B cell (primary cell): ENCODE measurements around the gene LAPTM4A. TPM values are rescaled to one million over a fixed set of nuclear protein-coding genes. Genes with fewer than 3 reads are reported as not detected.
"Not testable (repeated sequence)": the region's sequence is repeated elsewhere in the genome, so short reads cannot be mapped to it uniquely, and the experiment has no call there.

Experiments used
- ATAC-seq: fragments of 200-7000 bp; cut with Tn5 transposase; one replicate; pipeline ENCODE4 v1.10.0; 2021; ENCODE audit warnings: low read depth, mild to moderate bottlenecking, moderate number of reproducible peaks, moderate library complexity
- CTCF ChIA-PET: fragments of 350-600 bp; sonication (Branson Sonifier 250); formaldehyde crosslinking; loops from one replicate; lab custom pipeline; 2021; ENCODE audit warnings: antibody characterized with exemption, inconsistent platforms; lab: Charles Lee
- POLR2A ChIA-PET: fragments of 350-600 bp; sonication (Branson Sonifier 250); formaldehyde crosslinking; loops from one replicate; lab custom pipeline; 2021; ENCODE audit warnings: antibody characterized with exemption; lab: Charles Lee
- DNase-seq: peaks from one replicate; pipeline ENCODE4 v3.0.0; 2013
- H2AFZ ChIP-seq: 2 replicates; pipeline ENCODE4 v1.6.1; 2012; ENCODE audit warnings: mild to moderate bottlenecking, low read depth, low read length; ENCODE audit not compliant: insufficient read depth, poor library complexity, severe bottlenecking
- H3K27ac ChIP-seq, 2 donors: 1 replicate in 1 of 2; 2 replicates in 1 of 2; pipeline ENCODE4 v1.5.1; 2012 to 2013; ENCODE audit warnings: low read length in 2 of 2, mild to moderate bottlenecking in 2 of 2, moderate library complexity in 1 of 2
- H3K27me3 ChIP-seq, 4 experiments: fragments of 200-600 bp in 1 of 4; sonication (generic) in 1 of 4; replicated peaks in 1 of 4; 1 replicate in 2 of 4; 2 replicates in 2 of 4; pipeline versions ENCODE4 v1.6.1 to v1.7.0; 2013 to 2016; ENCODE audit warnings: low read length in 3 of 4, mild to moderate bottlenecking in 2 of 4, mixed read lengths in 1 of 4, moderate library complexity in 1 of 4; ENCODE audit not compliant: insufficient read depth in 4 of 4, control insufficient read depth in 3 of 4; ENCODE audit errors: control extremely low read depth in 1 of 4
- H3K36me3 ChIP-seq, 2 experiments: replicated peaks in 1 of 2; 1 replicate in 1 of 2; 2 replicates in 1 of 2; pipeline versions ENCODE4 v1.6.1 to v1.7.1; 2013; ENCODE audit warnings: low read length in 1 of 2; ENCODE audit not compliant: insufficient read depth in 2 of 2, control insufficient read depth in 1 of 2; ENCODE audit errors: control extremely low read depth in 1 of 2, extremely low read depth in 1 of 2
- H3K4me1 ChIP-seq, 2 donors: fragments of 200-600 bp in 1 of 2; sonication (generic) in 1 of 2; 1 replicate in 1 of 2; 2 replicates in 1 of 2; pipeline versions ENCODE4 v1.5.1 to v1.6.1; 2013 to 2017; ENCODE audit warnings: low read length in 2 of 2; ENCODE audit not compliant: control insufficient read depth in 2 of 2, insufficient read depth in 2 of 2
- H3K4me2 ChIP-seq: replicated peaks from 2 replicates; pipeline ENCODE3; 2012; ENCODE audit warnings: mild to moderate bottlenecking, low read depth, low read length; ENCODE audit not compliant: poor library complexity, severe bottlenecking
- H3K4me3 ChIP-seq, 5 experiments: fragments of 200-600 bp in 1 of 5; sonication (generic) in 1 of 5; 1 replicate in 3 of 5; 2 replicates in 2 of 5; pipeline versions ENCODE4 v1.5.1 to v1.7.0; 2011 to 2016; ENCODE audit warnings: low read length in 4 of 5, mild to moderate bottlenecking in 4 of 5, low read depth in 2 of 5, control low read depth in 1 of 5, moderate library complexity in 1 of 5; ENCODE audit not compliant: insufficient read depth in 1 of 5; ENCODE audit errors: control extremely low read depth in 1 of 5, extremely low read depth in 1 of 5
- H3K79me2 ChIP-seq: fragments of 200-600 bp; sonication (generic); one replicate; pipeline ENCODE4 v1.6.0; 2016; ENCODE audit warnings: low read length; ENCODE audit not compliant: control insufficient read depth, insufficient read depth
- H3K9ac ChIP-seq: fragments of 200-600 bp; sonication (generic); 2 replicates; pipeline ENCODE4 v1.6.1; 2017; ENCODE audit warnings: mild to moderate bottlenecking, low read length, moderate library complexity
- H3K9me3 ChIP-seq, 3 donors: one replicate each; pipeline versions ENCODE4 v1.6.1 to v1.7.1; 2013; ENCODE audit warnings: low read length in 2 of 3; ENCODE audit not compliant: control insufficient read depth in 2 of 3, insufficient read depth in 1 of 3; ENCODE audit errors: control extremely low read depth in 1 of 3
- H4K20me1 ChIP-seq: 2 replicates; pipeline ENCODE4 v1.6.0; 2012; ENCODE audit warnings: mild to moderate bottlenecking, low read length; ENCODE audit not compliant: insufficient read depth, control insufficient read depth, poor library complexity, severe bottlenecking
- H3K27ac Mint-ChIP-seq: one replicate; pipeline ENCODE4 v1.8.0; 2021; ENCODE audit warnings: mixed read lengths
- H3K27me3 Mint-ChIP-seq: one replicate; pipeline ENCODE4 v1.8.0; 2021; ENCODE audit warnings: mixed read lengths
- H3K4me1 Mint-ChIP-seq: one replicate; pipeline ENCODE4 v1.8.0; 2021; ENCODE audit warnings: mixed read lengths
- H3K4me3 Mint-ChIP-seq: one replicate; pipeline ENCODE4 v1.8.0; 2021; ENCODE audit warnings: mixed read lengths
- H3K9me3 Mint-ChIP-seq: one replicate; pipeline ENCODE4 v1.8.0; 2022; ENCODE audit warnings: mixed read lengths; ENCODE audit not compliant: insufficient read depth
- CTCF ChIP-seq: fragments of 200-600 bp; IDR thresholded peaks from one replicate; pipeline ENCODE4 v1.8.0; 2022; ENCODE audit warnings: antibody characterized with exemption, mild to moderate bottlenecking
- EZH2 ChIP-seq: IDR thresholded peaks from 2 replicates; pipeline ENCODE4 v1.6.1; 2012; ENCODE audit warnings: borderline replicate concordance, low read depth, mild to moderate bottlenecking, moderate library complexity, low read length; ENCODE audit not compliant: insufficient read depth, poor library complexity, severe bottlenecking
- WGBS: methylation state at CpG from one replicate; pipeline ENCODE4 v1.1.5; 2013; ENCODE audit warnings: missing lambda C conversion rate; ENCODE audit not compliant: insufficient coverage; 5-methylcytosine and 5-hydroxymethylcytosine counted together
- intact Hi-C: fragments of 100-400 bp; cut with micrococcal nuclease; formaldehyde crosslinking; loops from one replicate; pipeline ENCODE4 v1.10.0; 2022
- polyA plus RNA-seq: library from polyadenylated mRNA; depleted of rRNA; stranded (reverse); fragments of >200 nt; gene quantifications from 2 replicates; pipeline ENCODE4 v1.2.3, GENCODE V29; 2012
- total RNA-seq, 2 donors: library from RNA; stranded (reverse); fragments of 120-200 nt in 1 of 2; gene quantifications; 1 replicate in 1 of 2; 2 replicates in 1 of 2; pipeline versions ENCODE4 v1.2.3 to v1.2.4, GENCODE V29; 2013 to 2022

Gene LAPTM4A
- total and polyA plus RNA-seq, 2 donors (not counting 1 experiment from before 2014, with no cell fraction given): 45.9 to 74.4 TPM

DNA sequence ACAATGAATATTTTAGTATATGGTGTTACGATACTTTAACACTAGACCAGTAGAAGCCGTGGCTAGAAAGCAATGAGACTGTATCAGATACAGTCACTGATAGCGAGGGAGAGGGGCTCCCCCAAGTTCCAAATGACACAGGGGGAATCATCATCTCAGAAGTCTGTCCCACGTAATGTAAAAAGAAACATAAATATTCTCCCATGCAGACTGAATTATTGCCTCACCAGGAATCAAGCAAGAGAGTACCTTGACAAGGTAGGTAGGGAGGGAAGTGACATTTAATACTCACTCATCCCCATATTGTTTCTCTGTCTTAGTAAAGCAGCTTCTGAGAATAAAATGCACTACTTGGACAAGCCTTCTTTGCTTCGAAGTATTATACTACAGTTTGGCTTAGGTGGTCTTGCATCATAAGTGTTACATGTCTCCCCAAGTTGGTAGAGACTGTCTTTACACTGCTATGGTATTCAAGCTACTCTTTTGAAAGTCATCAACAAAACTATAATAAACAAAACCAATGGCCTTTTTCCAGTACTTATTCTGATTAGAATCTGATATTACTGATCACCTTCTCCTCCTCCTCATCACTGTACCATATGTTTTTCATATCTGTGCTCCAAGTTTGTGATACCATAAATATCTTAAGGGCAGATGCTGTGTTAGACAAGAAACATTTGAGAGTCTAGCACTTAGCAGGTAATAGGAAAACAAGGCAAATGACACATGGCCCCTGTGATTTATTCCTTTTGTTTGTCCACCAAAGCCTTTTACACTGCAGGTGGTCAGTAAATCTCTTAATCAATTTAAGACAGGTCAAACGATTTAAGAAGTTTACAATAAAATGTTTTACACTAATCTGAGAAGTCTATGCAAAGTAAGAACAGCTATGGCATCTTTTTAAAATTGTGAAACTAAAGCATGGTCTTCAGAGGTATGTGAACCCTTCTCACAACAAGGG, 2.7 kb downstream of the LAPTM4A start:
- Histone ChIP-seq H3K27me3 (peaks cover 0 to under 1% (median 0%) of the 10 kb centered on the region in 4 experiments), H3K4me1 (peaks cover 25 to 28% of the 10 kb centered on the region in 2 donors), H3K9me3 (no peaks in the 10 kb centered on the region), H3K4me3 (peak overlapping the region; percentile 49 to 99 (median 85)), H3K27ac (peak overlapping the region; percentile 88 to 98), H4K20me1 (peaks cover 43% of the 10 kb centered on the region), H2AFZ (no peak overlapping the region), H3K9ac (peak overlapping the region; percentile 92), H3K4me2 (peak overlapping the region; percentile 96), H3K36me3 (peaks cover 0 to 3% of the 10 kb centered on the region in 2 experiments), H3K79me2 (peaks cover 74% of the 10 kb centered on the region)
- Mint-ChIP-seq H3K27me3 (no peaks in the 10 kb centered on the region), H3K4me3 (no peak overlapping the region), H3K4me1 (peaks cover 43% of the 10 kb centered on the region), H3K27ac (no peak overlapping the region), H3K9me3 (no peaks in the 10 kb centered on the region)
- intact Hi-C loops: no loop called here
- no peak for DNase-seq
- no peak for ATAC-seq
- ChIA-PET POLR2A (no interaction called here), CTCF (interaction anchor here (1.6 to 3.6 kb wide), 2 partner anchors 34 kb away, joined by 12 to 18 read pairs; no protein-coding TSS in a partner anchor)
- no CpG with 5 or more reads among the region's 6 CpGs for WGBS
- TF ChIP-seq EZH2 (no peak), CTCF (no peak)

DNA sequence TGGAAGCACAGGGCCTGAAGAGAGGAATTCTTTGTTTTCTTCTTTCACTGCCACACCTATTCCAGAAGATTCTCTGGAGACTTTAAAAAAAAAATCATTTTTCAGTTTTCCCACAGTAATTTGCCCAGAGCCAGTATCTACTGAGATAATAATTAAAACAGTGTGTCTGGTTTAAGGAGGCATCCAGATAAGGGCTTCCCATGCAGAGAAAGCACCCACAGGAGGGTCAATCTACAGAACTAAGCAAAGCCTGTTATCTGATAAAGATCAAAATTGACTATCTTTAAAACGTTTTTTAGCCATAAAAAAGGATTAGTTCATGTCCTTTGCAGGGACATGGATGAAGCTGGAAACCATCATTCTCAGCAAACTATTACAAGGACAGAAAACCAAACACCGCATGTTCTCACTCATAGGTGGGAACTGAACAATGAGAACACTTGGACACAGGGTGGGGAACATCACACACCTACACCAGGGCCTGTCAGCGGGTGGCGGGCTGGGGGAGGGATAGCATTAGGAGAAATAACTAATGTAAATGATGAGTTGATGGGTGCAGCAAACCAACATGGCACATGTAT, 5.6 kb downstream of the LAPTM4A start:
- POLR2A ChIA-PET: not testable (repeated sequence)

More for the DNA sequence above, 5.6 kb downstream of the LAPTM4A start:
- CTCF ChIA-PET: interaction anchor here (1.4 kb wide), 1 partner anchor 30 kb away, joined by 6 read pairs; no protein-coding TSS in a partner anchor
- peaks cover 20 to 22% of the 10 kb centered on the region in 2 donors for H3K4me1 ChIP-seq
- H3K79me2 ChIP-seq: peaks cover 96% of the 10 kb centered on the region
- peaks cover 65% of the 10 kb centered on the region for H4K20me1 ChIP-seq
- H3K9me3 Mint-ChIP-seq, intact Hi-C loops, H3K27ac ChIP-seq, H3K27ac Mint-ChIP-seq, H3K4me2 ChIP-seq, H3K9me3 ChIP-seq, H3K36me3 ChIP-seq, H3K4me3 ChIP-seq, H3K9ac ChIP-seq, H3K27me3 Mint-ChIP-seq, DNase-seq, ATAC-seq, H2AFZ ChIP-seq, H3K27me3 ChIP-seq, H3K4me3 Mint-ChIP-seq: not testable (repeated sequence)
- H3K4me1 Mint-ChIP-seq: peaks cover 59% of the 10 kb centered on the region
- no CpG with 5 or more reads among the region's 4 CpGs for WGBS
